Liver (tissue), 9 donors: ENCODE results near the gene PINK1. TPM values are rescaled to one million over a fixed set of nuclear protein-coding genes. Genes with fewer than 3 reads are reported as not detected.

Experiments
- DNase-seq: peaks from one replicate; pipeline ENCODE4 v3.0.0-alpha.2; 2017; ENCODE audit warnings: low spot score
- H3K27ac ChIP-seq, 2 donors: one replicate each; pipeline ENCODE4 v1.7.0; 2013; ENCODE audit warnings: inconsistent platforms in 2 of 2, low read length in 2 of 2, control low read depth in 1 of 2, low read depth in 1 of 2, mild to moderate bottlenecking in 1 of 2
- H3K27me3 ChIP-seq, 4 donors: one replicate each; pipeline versions ENCODE4 v1.6.1 to v1.7.0; 2013; ENCODE audit warnings: low read length in 3 of 4, inconsistent platforms in 1 of 4, mild to moderate bottlenecking in 1 of 4, moderate library complexity in 1 of 4; ENCODE audit not compliant: control insufficient read depth in 4 of 4, insufficient read depth in 4 of 4
- H3K36me3 ChIP-seq, 4 donors: one replicate each; pipeline versions ENCODE4 v1.6.1 to v1.7.0; 2013; ENCODE audit warnings: low read length in 3 of 4, mild to moderate bottlenecking in 3 of 4, low read depth in 1 of 4, moderate library complexity in 1 of 4; ENCODE audit not compliant: control insufficient read depth in 4 of 4, insufficient read depth in 3 of 4
- H3K4me1 ChIP-seq, 4 donors: one replicate each; pipeline versions ENCODE4 v1.6.1 to v1.7.0; 2013; ENCODE audit warnings: low read length in 3 of 4, mild to moderate bottlenecking in 3 of 4, moderate library complexity in 1 of 4; ENCODE audit not compliant: control insufficient read depth in 4 of 4, insufficient read depth in 4 of 4
- H3K4me3 ChIP-seq, 3 donors: one replicate each; pipeline versions ENCODE4 v1.6.1 to v1.7.0; 2013; ENCODE audit warnings: low read length in 3 of 3, control low read depth in 1 of 3, low read depth in 1 of 3, mild to moderate bottlenecking in 1 of 3
- H3K9ac ChIP-seq, 2 donors: one replicate each; pipeline ENCODE4 v1.7.0; 2013; ENCODE audit warnings: low read length in 2 of 2, mild to moderate bottlenecking in 2 of 2, moderate library complexity in 2 of 2, control low read depth in 1 of 2, low read depth in 1 of 2
- H3K9me3 ChIP-seq, 4 donors: one replicate each; pipeline versions ENCODE4 v1.6.1 to v1.7.0; 2013; ENCODE audit warnings: low read length in 3 of 4; ENCODE audit not compliant: control insufficient read depth in 4 of 4
- EGR1 ChIP-seq, 2 donors: IDR thresholded peaks; 2 replicates each; pipeline ENCODE4 v1.6.1; 2016 to 2018; ENCODE audit warnings: antibody characterized with exemption in 2 of 2, low read depth in 2 of 2
- FOXA1 ChIP-seq: IDR thresholded peaks from 2 replicates; pipeline ENCODE4 v1.6.1; 2016; ENCODE audit warnings: antibody characterized with exemption
- FOXA2 ChIP-seq: IDR thresholded peaks from 2 replicates; pipeline ENCODE4 v1.6.1; 2016; ENCODE audit warnings: antibody characterized with exemption
- GABPA ChIP-seq, 2 donors: IDR thresholded peaks in 1 of 2; conservative IDR thresholded peaks in 1 of 2; 2 replicates each; pipeline ENCODE4 v1.6.1; 2016; ENCODE audit warnings: antibody characterized with exemption in 2 of 2, mild to moderate bottlenecking in 1 of 2, moderate library complexity in 1 of 2
- HNF4A ChIP-seq, 2 donors: conservative IDR thresholded peaks; 2 replicates each; pipeline ENCODE4 v1.6.1; 2016; ENCODE audit warnings: antibody characterized with exemption in 2 of 2, mild to moderate bottlenecking in 2 of 2
- HNF4G ChIP-seq: IDR thresholded peaks from 2 replicates; pipeline ENCODE4 v1.6.1; 2016; ENCODE audit warnings: antibody characterized with exemption
- JUND ChIP-seq, 2 donors: IDR thresholded peaks; 2 replicates each; pipeline ENCODE4 v1.6.1; 2016; ENCODE audit warnings: antibody characterized with exemption in 2 of 2
- NR2F2 ChIP-seq: IDR thresholded peaks from 2 replicates; pipeline ENCODE4 v1.6.1; 2016; ENCODE audit warnings: antibody characterized with exemption
- RAD21 ChIP-seq, 2 donors: IDR thresholded peaks; 2 replicates each; pipeline ENCODE4 v1.6.1; 2016; ENCODE audit warnings: antibody characterized with exemption in 2 of 2, mild to moderate bottlenecking in 2 of 2
- SP1 ChIP-seq: IDR thresholded peaks from 2 replicates; pipeline ENCODE4 v1.6.1; 2018; ENCODE audit warnings: antibody characterized with exemption, mild to moderate bottlenecking
- YY1 ChIP-seq: IDR thresholded peaks from 2 replicates; pipeline ENCODE4 v1.6.1; 2016; ENCODE audit warnings: antibody characterized with exemption, mild to moderate bottlenecking
- WGBS: extraction: QIAGEN DNeasy Blood & Tissue Kit; methylation state at CpG from one replicate; pipeline ENCODE4 v1.1.7; 2013; 5-methylcytosine and 5-hydroxymethylcytosine counted together
- polyA plus RNA-seq, 2 donors: library from polyadenylated mRNA; stranded (reverse) in 1 of 2; unstranded in 1 of 2; fragments of 200-250 nt in 1 of 2; fragments of >200 nt in 1 of 2; fragmentation: Nextera tagmentation in 1 of 2; extraction: Ambion mirVana in 1 of 2; gene quantifications; one replicate each; pipeline versions ENCODE4 v1.2.1 to v1.2.3, GENCODE V29; 2013 to 2015
- total RNA-seq, 2 donors: library from RNA; depleted of rRNA; stranded (reverse); fragments of >200 nt; gene quantifications; one replicate each; pipeline ENCODE4 v1.2.3, GENCODE V29; 2014
- TF ChIP-seq, protein P1 (sequence below): IDR thresholded peaks from 2 replicates; pipeline ENCODE4 v1.6.1; 2016; ENCODE audit warnings: antibody characterized with exemption, mild to moderate bottlenecking
- TF ChIP-seq, protein P2 (sequence below): IDR thresholded peaks from 2 replicates; pipeline ENCODE4 v1.6.1; 2016; ENCODE audit warnings: antibody characterized with exemption
- TF ChIP-seq, protein P3 (sequence below): IDR thresholded peaks from 2 replicates; pipeline ENCODE4 v1.6.1; 2016; ENCODE audit warnings: antibody characterized with exemption
- TF ChIP-seq, protein P4 (sequence below): IDR thresholded peaks from 2 replicates; pipeline ENCODE4 v1.6.1; 2016; ENCODE audit warnings: antibody characterized with exemption
- TF ChIP-seq, protein P5 (sequence below): fragments of 150-350 bp; IDR thresholded peaks from 2 replicates; pipeline ENCODE4 v1.5.1; 2017; ENCODE audit warnings: improper control_type of control experiment, low read depth, low read length; ENCODE audit not compliant: missing input control
- donor health status: healthy.
- donor health status: healthy.
- donor health status: healthy.
- donor health status: healthy.
- donor health status: healthy.

Gene PINK1
- total and polyA plus RNA-seq, 4 donors: 52.7 to 118 (median 62.2) TPM

DNA sequence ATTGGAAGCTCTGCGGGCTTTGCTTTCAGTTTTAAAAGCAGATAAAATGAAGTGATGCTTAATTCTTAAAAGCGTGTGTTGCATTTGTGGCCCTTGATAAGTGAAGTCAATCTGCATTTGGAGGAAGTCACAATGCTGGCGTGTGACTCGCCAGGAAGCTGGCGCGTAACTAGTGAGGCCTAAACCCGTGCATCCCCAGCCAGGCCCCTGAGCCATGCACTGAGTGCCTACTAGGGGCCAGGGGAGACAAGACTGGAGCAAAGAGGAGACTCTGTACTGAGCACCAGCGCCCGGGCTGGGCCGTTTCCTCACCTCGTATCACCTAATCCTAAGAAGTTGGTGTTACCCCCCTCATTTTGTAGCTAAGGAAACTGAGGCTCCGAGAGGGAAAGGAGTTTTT is 32.5 kb downstream of the PINK1 start:
- Histone ChIP-seq H3K9me3 (no peaks in the 10 kb centered on the region), H3K4me3 (no peak overlapping the region), H3K27ac (no peak overlapping the region), H3K9ac (no peak overlapping the region), H3K4me1 (peaks cover 0 to 10% (median 6%) of the 10 kb centered on the region in 4 donors), H3K27me3 (no peaks in the 10 kb centered on the region), H3K36me3 (no peaks in the 10 kb centered on the region)
- 78% methylated on average over 12 of the region's 12 CpGs for WGBS
- TF ChIP-seq, protein P1, sequence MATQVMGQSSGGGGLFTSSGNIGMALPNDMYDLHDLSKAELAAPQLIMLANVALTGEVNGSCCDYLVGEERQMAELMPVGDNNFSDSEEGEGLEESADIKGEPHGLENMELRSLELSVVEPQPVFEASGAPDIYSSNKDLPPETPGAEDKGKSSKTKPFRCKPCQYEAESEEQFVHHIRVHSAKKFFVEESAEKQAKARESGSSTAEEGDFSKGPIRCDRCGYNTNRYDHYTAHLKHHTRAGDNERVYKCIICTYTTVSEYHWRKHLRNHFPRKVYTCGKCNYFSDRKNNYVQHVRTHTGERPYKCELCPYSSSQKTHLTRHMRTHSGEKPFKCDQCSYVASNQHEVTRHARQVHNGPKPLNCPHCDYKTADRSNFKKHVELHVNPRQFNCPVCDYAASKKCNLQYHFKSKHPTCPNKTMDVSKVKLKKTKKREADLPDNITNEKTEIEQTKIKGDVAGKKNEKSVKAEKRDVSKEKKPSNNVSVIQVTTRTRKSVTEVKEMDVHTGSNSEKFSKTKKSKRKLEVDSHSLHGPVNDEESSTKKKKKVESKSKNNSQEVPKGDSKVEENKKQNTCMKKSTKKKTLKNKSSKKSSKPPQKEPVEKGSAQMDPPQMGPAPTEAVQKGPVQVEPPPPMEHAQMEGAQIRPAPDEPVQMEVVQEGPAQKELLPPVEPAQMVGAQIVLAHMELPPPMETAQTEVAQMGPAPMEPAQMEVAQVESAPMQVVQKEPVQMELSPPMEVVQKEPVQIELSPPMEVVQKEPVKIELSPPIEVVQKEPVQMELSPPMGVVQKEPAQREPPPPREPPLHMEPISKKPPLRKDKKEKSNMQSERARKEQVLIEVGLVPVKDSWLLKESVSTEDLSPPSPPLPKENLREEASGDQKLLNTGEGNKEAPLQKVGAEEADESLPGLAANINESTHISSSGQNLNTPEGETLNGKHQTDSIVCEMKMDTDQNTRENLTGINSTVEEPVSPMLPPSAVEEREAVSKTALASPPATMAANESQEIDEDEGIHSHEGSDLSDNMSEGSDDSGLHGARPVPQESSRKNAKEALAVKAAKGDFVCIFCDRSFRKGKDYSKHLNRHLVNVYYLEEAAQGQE: no peak
- no peak for TF ChIP-seq HNF4A (conservative IDR thresholded peaks at IDR 0.05)
- TF ChIP-seq FOXA2: no peak
- no peak for TF ChIP-seq EGR1 (IDR thresholded peaks at IDR 0.05; ENCODE audit: low read depth in 2 of 2)
- TF ChIP-seq NR2F2: no peak
- TF ChIP-seq GABPA (IDR thresholded peaks at IDR 0.05 in 1 of 2, conservative IDR thresholded peaks at IDR 0.05 in 1 of 2): no peak
- TF ChIP-seq, protein P2, sequence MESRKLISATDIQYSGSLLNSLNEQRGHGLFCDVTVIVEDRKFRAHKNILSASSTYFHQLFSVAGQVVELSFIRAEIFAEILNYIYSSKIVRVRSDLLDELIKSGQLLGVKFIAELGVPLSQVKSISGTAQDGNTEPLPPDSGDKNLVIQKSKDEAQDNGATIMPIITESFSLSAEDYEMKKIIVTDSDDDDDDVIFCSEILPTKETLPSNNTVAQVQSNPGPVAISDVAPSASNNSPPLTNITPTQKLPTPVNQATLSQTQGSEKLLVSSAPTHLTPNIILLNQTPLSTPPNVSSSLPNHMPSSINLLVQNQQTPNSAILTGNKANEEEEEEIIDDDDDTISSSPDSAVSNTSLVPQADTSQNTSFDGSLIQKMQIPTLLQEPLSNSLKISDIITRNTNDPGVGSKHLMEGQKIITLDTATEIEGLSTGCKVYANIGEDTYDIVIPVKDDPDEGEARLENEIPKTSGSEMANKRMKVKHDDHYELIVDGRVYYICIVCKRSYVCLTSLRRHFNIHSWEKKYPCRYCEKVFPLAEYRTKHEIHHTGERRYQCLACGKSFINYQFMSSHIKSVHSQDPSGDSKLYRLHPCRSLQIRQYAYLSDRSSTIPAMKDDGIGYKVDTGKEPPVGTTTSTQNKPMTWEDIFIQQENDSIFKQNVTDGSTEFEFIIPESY: no peak
- TF ChIP-seq, protein P3, sequence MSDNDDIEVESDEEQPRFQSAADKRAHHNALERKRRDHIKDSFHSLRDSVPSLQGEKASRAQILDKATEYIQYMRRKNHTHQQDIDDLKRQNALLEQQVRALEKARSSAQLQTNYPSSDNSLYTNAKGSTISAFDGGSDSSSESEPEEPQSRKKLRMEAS: no peak
- TF ChIP-seq RAD21 (IDR thresholded peaks at IDR 0.05): no peak
- no peak for TF ChIP-seq JUND (IDR thresholded peaks at IDR 0.05)
- no peak for TF ChIP-seq HNF4G
- TF ChIP-seq SP1: no peak
- TF ChIP-seq, protein P4, sequence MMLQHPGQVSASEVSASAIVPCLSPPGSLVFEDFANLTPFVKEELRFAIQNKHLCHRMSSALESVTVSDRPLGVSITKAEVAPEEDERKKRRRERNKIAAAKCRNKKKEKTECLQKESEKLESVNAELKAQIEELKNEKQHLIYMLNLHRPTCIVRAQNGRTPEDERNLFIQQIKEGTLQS: no peak
- TF ChIP-seq, protein P5, sequence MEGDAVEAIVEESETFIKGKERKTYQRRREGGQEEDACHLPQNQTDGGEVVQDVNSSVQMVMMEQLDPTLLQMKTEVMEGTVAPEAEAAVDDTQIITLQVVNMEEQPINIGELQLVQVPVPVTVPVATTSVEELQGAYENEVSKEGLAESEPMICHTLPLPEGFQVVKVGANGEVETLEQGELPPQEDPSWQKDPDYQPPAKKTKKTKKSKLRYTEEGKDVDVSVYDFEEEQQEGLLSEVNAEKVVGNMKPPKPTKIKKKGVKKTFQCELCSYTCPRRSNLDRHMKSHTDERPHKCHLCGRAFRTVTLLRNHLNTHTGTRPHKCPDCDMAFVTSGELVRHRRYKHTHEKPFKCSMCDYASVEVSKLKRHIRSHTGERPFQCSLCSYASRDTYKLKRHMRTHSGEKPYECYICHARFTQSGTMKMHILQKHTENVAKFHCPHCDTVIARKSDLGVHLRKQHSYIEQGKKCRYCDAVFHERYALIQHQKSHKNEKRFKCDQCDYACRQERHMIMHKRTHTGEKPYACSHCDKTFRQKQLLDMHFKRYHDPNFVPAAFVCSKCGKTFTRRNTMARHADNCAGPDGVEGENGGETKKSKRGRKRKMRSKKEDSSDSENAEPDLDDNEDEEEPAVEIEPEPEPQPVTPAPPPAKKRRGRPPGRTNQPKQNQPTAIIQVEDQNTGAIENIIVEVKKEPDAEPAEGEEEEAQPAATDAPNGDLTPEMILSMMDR: no peak
- TF ChIP-seq FOXA1: no peak
- no peak for TF ChIP-seq YY1
- DNase-seq: no peak

- Histone ChIP-seq H3K27me3 (no peaks in the 10 kb centered on the region), H3K4me3 (no peak overlapping the region), H3K36me3 (no peaks in the 10 kb centered on the region), H3K9ac (no peak overlapping the region), H3K9me3 (no peaks in the 10 kb centered on the region), H3K27ac (peak overlapping the region; percentile 37 to 42), H3K4me1 (peaks cover 0 to 9% (median 6%) of the 10 kb centered on the region in 4 donors)
- WGBS: 77% methylated on average over 16 of the region's 16 CpGs
- no peak for DNase-seq
- TF ChIP-seq NR2F2: peak; percentile 19
- TF ChIP-seq GABPA (IDR thresholded peaks at IDR 0.05 in 1 of 2, conservative IDR thresholded peaks at IDR 0.05 in 1 of 2): no peak
Measured at GRCh38 chr1:20666146-20666545, 32.9 kb downstream of the PINK1 start.
